ENCODE measurements around the gene MRPL48.
A peak's percentile ranks its signal among the peaks of the same experiment; 100 is the strongest.
"Not testable (repeated sequence)": the region's sequence is repeated elsewhere in the genome, so short reads cannot be mapped to it uniquely, and the experiment has no call there.

MRPL48 gene

GRCh38 chr11:73784080-73784634 is 3.5 kb upstream of the MRPL48 start:
- no peaks in the 10 kb centered on the region for H3K36me3 ChIP-seq (replicated peaks in 1 of 2; ENCODE audit: control insufficient read depth in 2 of 2, insufficient read depth in 2 of 2, low read length in 2 of 2)
- no peak overlapping the region for H2BK12ac ChIP-seq (ENCODE audit: low read length)
- H4K8ac ChIP-seq (ENCODE audit: low read depth, low read length) = no peak overlapping the region
- no CpG with 5 or more reads among the region's 6 CpGs for WGBS, 2 donors (ENCODE audit: extremely low coverage in 2 of 2, insufficient read length in 2 of 2, insufficient replicate concordance in 1 of 2)
- no peak overlapping the region for H3K9ac ChIP-seq (ENCODE audit: low read depth, low read length, poor library complexity)
- H3K4me1 ChIP-seq (ENCODE audit: control insufficient read depth in 2 of 2, insufficient read depth in 1 of 2, low read depth in 1 of 2, low read length in 2 of 2) = peaks cover 1 to 6% of the 10 kb centered on the region in 2 donors
- no peak overlapping the region for H3K4ac ChIP-seq (ENCODE audit: low read length)
- H2BK120ac ChIP-seq (ENCODE audit: low read depth, low read length) = no peak overlapping the region
- H3K23ac ChIP-seq (ENCODE audit: low read depth, low read length, poor library complexity) = no peak overlapping the region
- no peaks in the 10 kb centered on the region for H3K79me1 ChIP-seq (ENCODE audit: low read depth, low read length)
- no peak overlapping the region for H3K27ac ChIP-seq (replicated peaks; ENCODE audit: low read length)
- no peak overlapping the region for H4K91ac ChIP-seq (ENCODE audit: low read depth, low read length, poor library complexity)
- no peak for DNase-seq (ENCODE audit: low spot score)
- no peak overlapping the region for H2AFZ ChIP-seq (ENCODE audit: low read length)
- no peak overlapping the region for H2AK5ac ChIP-seq (ENCODE audit: low read depth, low read length)
- H3K9me3 ChIP-seq (replicated peaks in 1 of 2; ENCODE audit: control insufficient read depth in 2 of 2, insufficient read depth in 1 of 2, low read depth in 1 of 2, low read length in 2 of 2) = no peaks in the 10 kb centered on the region
- no peak overlapping the region for H3K4me2 ChIP-seq (ENCODE audit: insufficient read depth, low read length, poor library complexity, severe bottlenecking)
- H3K18ac ChIP-seq (ENCODE audit: low read length) = no peak overlapping the region
- no peaks in the 10 kb centered on the region for H3K27me3 ChIP-seq (ENCODE audit: control insufficient read depth in 3 of 3, insufficient read depth in 3 of 3, low read depth in 1 of 3, low read length in 3 of 3)
- no peak overlapping the region for H2BK15ac ChIP-seq (ENCODE audit: low read length)
- no peak overlapping the region for H3K4me3 ChIP-seq (ENCODE audit: low read length in 2 of 2)
- no peak overlapping the region for H3K14ac ChIP-seq (ENCODE audit: low read length)
- H2BK5ac ChIP-seq (ENCODE audit: low read length) = no peak overlapping the region

GRCh38 chr11:73784734-73785133 is 2.9 kb upstream of the MRPL48 start:
- H3K18ac ChIP-seq (ENCODE audit: low read length) = no peak overlapping the region
- H2BK5ac ChIP-seq (ENCODE audit: low read length) = no peak overlapping the region
- no peak overlapping the region for H3K14ac ChIP-seq (ENCODE audit: low read length)
- no peak overlapping the region for H3K27ac ChIP-seq (replicated peaks; ENCODE audit: low read length)
- H3K9ac ChIP-seq (ENCODE audit: low read depth, low read length, poor library complexity) = no peak overlapping the region
- H2BK12ac ChIP-seq (ENCODE audit: low read length) = no peak overlapping the region
- H4K91ac ChIP-seq (ENCODE audit: low read depth, low read length, poor library complexity) = no peak overlapping the region
- H3K79me1 ChIP-seq (ENCODE audit: low read depth, low read length) = no peaks in the 10 kb centered on the region
- no peaks in the 10 kb centered on the region for H3K9me3 ChIP-seq (replicated peaks in 1 of 2; ENCODE audit: control insufficient read depth in 2 of 2, insufficient read depth in 1 of 2, low read depth in 1 of 2, low read length in 2 of 2)
- no peaks in the 10 kb centered on the region for H3K36me3 ChIP-seq (replicated peaks in 1 of 2; ENCODE audit: control insufficient read depth in 2 of 2, insufficient read depth in 2 of 2, low read length in 2 of 2)
- H3K4ac ChIP-seq (ENCODE audit: low read length) = no peak overlapping the region
- H4K8ac ChIP-seq (ENCODE audit: low read depth, low read length) = no peak overlapping the region
- peaks cover 1 to 6% of the 10 kb centered on the region in 2 donors for H3K4me1 ChIP-seq (ENCODE audit: control insufficient read depth in 2 of 2, insufficient read depth in 1 of 2, low read depth in 1 of 2, low read length in 2 of 2)
- no CpG with 5 or more reads among the region's 1 CpG for WGBS, 2 donors (ENCODE audit: extremely low coverage in 2 of 2, insufficient read length in 2 of 2, insufficient replicate concordance in 1 of 2)
- no peak overlapping the region for H2AK5ac ChIP-seq (ENCODE audit: low read depth, low read length)
- H3K27me3 ChIP-seq (ENCODE audit: control insufficient read depth in 3 of 3, insufficient read depth in 3 of 3, low read depth in 1 of 3, low read length in 3 of 3) = no peaks in the 10 kb centered on the region
- H3K4me3 ChIP-seq (ENCODE audit: low read length in 2 of 2) = no peak overlapping the region
- H2BK15ac ChIP-seq (ENCODE audit: low read length) = no peak overlapping the region
- no peak overlapping the region for H2AFZ ChIP-seq (ENCODE audit: low read length)
- no peak overlapping the region for H3K23ac ChIP-seq (ENCODE audit: low read depth, low read length, poor library complexity)
- no peak for DNase-seq (ENCODE audit: low spot score)
- no peak overlapping the region for H3K4me2 ChIP-seq (ENCODE audit: insufficient read depth, low read length, poor library complexity, severe bottlenecking)
- H2BK120ac ChIP-seq (ENCODE audit: low read depth, low read length) = no peak overlapping the region

GRCh38 chr11:73785467-73785866 is 2.2 kb upstream of the MRPL48 start:
- H3K4me3 ChIP-seq (ENCODE audit: low read length in 2 of 2); H3K4ac ChIP-seq (ENCODE audit: low read length); H3K36me3 ChIP-seq (replicated peaks in 1 of 2; ENCODE audit: control insufficient read depth in 2 of 2, insufficient read depth in 2 of 2, low read length in 2 of 2); H2AFZ ChIP-seq (ENCODE audit: low read length); H3K9ac ChIP-seq (ENCODE audit: low read depth, low read length, poor library complexity); H2AK5ac ChIP-seq (ENCODE audit: low read depth, low read length); H3K4me2 ChIP-seq (ENCODE audit: insufficient read depth, low read length, poor library complexity, severe bottlenecking); H3K27ac ChIP-seq (replicated peaks; ENCODE audit: low read length); H4K8ac ChIP-seq (ENCODE audit: low read depth, low read length); H2BK120ac ChIP-seq (ENCODE audit: low read depth, low read length); H3K4me1 ChIP-seq (ENCODE audit: control insufficient read depth in 2 of 2, insufficient read depth in 1 of 2, low read depth in 1 of 2, low read length in 2 of 2); H3K9me3 ChIP-seq (replicated peaks in 1 of 2; ENCODE audit: control insufficient read depth in 2 of 2, insufficient read depth in 1 of 2, low read depth in 1 of 2, low read length in 2 of 2); H2BK5ac ChIP-seq (ENCODE audit: low read length); DNase-seq (ENCODE audit: low spot score); H3K23ac ChIP-seq (ENCODE audit: low read depth, low read length, poor library complexity); H3K14ac ChIP-seq (ENCODE audit: low read length); H2BK12ac ChIP-seq (ENCODE audit: low read length); H2BK15ac ChIP-seq (ENCODE audit: low read length); H3K27me3 ChIP-seq (ENCODE audit: control insufficient read depth in 3 of 3, insufficient read depth in 3 of 3, low read depth in 1 of 3, low read length in 3 of 3); H3K18ac ChIP-seq (ENCODE audit: low read length); H4K91ac ChIP-seq (ENCODE audit: low read depth, low read length, poor library complexity); H3K79me1 ChIP-seq (ENCODE audit: low read depth, low read length): not testable (repeated sequence)

GRCh38 chr11:73787051-73787642 is 527 bp upstream of the MRPL48 start:
- no peak overlapping the region for H2BK120ac ChIP-seq (ENCODE audit: low read depth, low read length)
- peaks cover 1 to 6% of the 10 kb centered on the region in 2 donors for H3K4me1 ChIP-seq (ENCODE audit: control insufficient read depth in 2 of 2, insufficient read depth in 1 of 2, low read depth in 1 of 2, low read length in 2 of 2)
- H3K9ac ChIP-seq (ENCODE audit: low read depth, low read length, poor library complexity) = no peak overlapping the region
- H2AK5ac ChIP-seq (ENCODE audit: low read depth, low read length) = peak overlapping the region; percentile 18
- H3K4me2 ChIP-seq (ENCODE audit: insufficient read depth, low read length, poor library complexity, severe bottlenecking) = peak overlapping the region; percentile 78
- H2BK15ac ChIP-seq (ENCODE audit: low read length) = no peak overlapping the region
- DNase-seq (ENCODE audit: low spot score) = no peak
- H2BK5ac ChIP-seq (ENCODE audit: low read length) = no peak overlapping the region
- H4K8ac ChIP-seq (ENCODE audit: low read depth, low read length) = no peak overlapping the region
- no peak overlapping the region for H3K14ac ChIP-seq (ENCODE audit: low read length)
- no peaks in the 10 kb centered on the region for H3K9me3 ChIP-seq (replicated peaks in 1 of 2; ENCODE audit: control insufficient read depth in 2 of 2, insufficient read depth in 1 of 2, low read depth in 1 of 2, low read length in 2 of 2)
- no CpG with 5 or more reads among the region's 17 CpGs for WGBS, 2 donors (ENCODE audit: extremely low coverage in 2 of 2, insufficient read length in 2 of 2, insufficient replicate concordance in 1 of 2)
- H3K4me3 ChIP-seq (ENCODE audit: low read length in 2 of 2) = peak overlapping the region in 1 of 2 donors; percentile 80
- peak overlapping the region; percentile 97 for H2AFZ ChIP-seq (ENCODE audit: low read length)
- no peaks in the 10 kb centered on the region for H3K27me3 ChIP-seq (ENCODE audit: control insufficient read depth in 3 of 3, insufficient read depth in 3 of 3, low read depth in 1 of 3, low read length in 3 of 3)
- no peak overlapping the region for H3K23ac ChIP-seq (ENCODE audit: low read depth, low read length, poor library complexity)
- H3K27ac ChIP-seq (replicated peaks; ENCODE audit: low read length) = peak overlapping the region; percentile 97
- no peaks in the 10 kb centered on the region for H3K79me1 ChIP-seq (ENCODE audit: low read depth, low read length)
- peaks cover 0 to 6% of the 10 kb centered on the region in 2 donors for H3K36me3 ChIP-seq (replicated peaks in 1 of 2; ENCODE audit: control insufficient read depth in 2 of 2, insufficient read depth in 2 of 2, low read length in 2 of 2)
- H4K91ac ChIP-seq (ENCODE audit: low read depth, low read length, poor library complexity) = no peak overlapping the region
- no peak overlapping the region for H2BK12ac ChIP-seq (ENCODE audit: low read length)
- no peak overlapping the region for H3K4ac ChIP-seq (ENCODE audit: low read length)
- peak overlapping the region; percentile 11 for H3K18ac ChIP-seq (ENCODE audit: low read length)
